Sigmoid colon (tissue), 7 donors: ENCODE measurements around the gene PGRMC2. TPM values are rescaled to one million over a fixed set of nuclear protein-coding genes. Genes with fewer than 3 reads are reported as not detected.
"Not testable (repeated sequence)": the region's sequence is repeated elsewhere in the genome, so short reads cannot be mapped to it uniquely, and the experiment has no call there.

Experiments used
- DNase-seq: peaks from one replicate; pipeline ENCODE4 v3.0.0-alpha.2; 2019
- H3K27ac ChIP-seq, 4 donors: fragments of 200-600 bp; sonication (generic); one replicate each; pipeline ENCODE4 v1.5.1; 2016 to 2019; ENCODE audit warnings: mild to moderate bottlenecking in 1 of 4
- H3K27me3 ChIP-seq, 3 donors: fragments of 200-600 bp; sonication (generic); one replicate each; pipeline ENCODE4 v1.5.1; 2019; ENCODE audit warnings: mild to moderate bottlenecking in 1 of 3
- H3K36me3 ChIP-seq, 4 donors: fragments of 200-600 bp; sonication (generic); one replicate each; pipeline ENCODE4 v1.5.1; 2016 to 2019
- H3K4me1 ChIP-seq, 4 donors: fragments of 200-600 bp; sonication (generic); one replicate each; pipeline ENCODE4 v1.5.1; 2017 to 2019
- H3K4me3 ChIP-seq, 4 donors: fragments of 200-600 bp; sonication (generic); one replicate each; pipeline ENCODE4 v1.5.1; 2017 to 2019; ENCODE audit warnings: mild to moderate bottlenecking in 2 of 4, moderate library complexity in 1 of 4
- H3K9me3 ChIP-seq, 4 donors: fragments of 200-600 bp in 3 of 4; sonication (generic) in 3 of 4; one replicate each; pipeline versions ENCODE4 v1.5.1 to v1.6.1; 2013 to 2019
- CTCF ChIP-seq, 4 experiments: fragments of 450-650 bp in 3 of 4; fragments of 200-600 bp in 1 of 4; IDR thresholded peaks; one replicate each; pipeline ENCODE4 v1.5.1; 2016 to 2019; ENCODE audit warnings: antibody characterized with exemption in 4 of 4, mild to moderate bottlenecking in 3 of 4, moderate library complexity in 2 of 4
- EP300 ChIP-seq, 4 donors: sonication (generic); formaldehyde crosslinking; IDR thresholded peaks; one replicate each; pipeline ENCODE4 v1.6.1; 2017; ENCODE audit warnings: antibody characterized with exemption in 4 of 4
- POLR2A ChIP-seq, 2 donors: fragments of 450-650 bp; IDR thresholded peaks; one replicate each; pipeline ENCODE4 v1.6.1; 2016; ENCODE audit warnings: antibody characterized with exemption in 2 of 2, mild to moderate bottlenecking in 2 of 2, moderate library complexity in 2 of 2
- POLR2AphosphoS5 ChIP-seq, 4 donors: sonication (generic); formaldehyde crosslinking; IDR thresholded peaks; one replicate each; pipeline ENCODE4 v1.6.1; 2017; ENCODE audit warnings: antibody characterized with exemption in 4 of 4
- WGBS, 2 donors: extraction: QIAGEN DNeasy Blood & Tissue Kit; methylation state at CpG; one replicate each; pipeline ENCODE4 v1.1.7; 2013; 5-methylcytosine and 5-hydroxymethylcytosine counted together
- intact Hi-C: fragments of 100-400 bp; cut with DNase I; formaldehyde crosslinking; loops from one replicate; pipeline ENCODE4 v1.15.1; 2023
- polyA plus RNA-seq, 3 donors: library from polyadenylated mRNA; stranded (reverse); fragments of 200-250 nt; gene quantifications; one replicate each; pipeline ENCODE4 v1.2.3, GENCODE V29; 2013
- total RNA-seq, 4 donors: library from RNA; depleted of rRNA; stranded (reverse); fragments of >200 nt; gene quantifications; one replicate each; pipeline ENCODE4 v1.1.0, GENCODE V29; 2016
- donor health status: healthy with polysubstance abuse.
- donor health status: Bipolar disorder and iron deficiency.
- donor health status: healthy.

The PGRMC2 gene
- total and polyA plus RNA-seq, 7 donors = 22.4 to 61.7 (median 38.8) TPM

- no peak for DNase-seq
- Histone ChIP-seq H3K36me3 (peaks cover 0 to 29% (median 9%) of the 10 kb centered on the region in 4 donors), H3K9me3 (peaks cover 0 to 5% (median 2%) of the 10 kb centered on the region in 4 donors), H3K27ac (no peak overlapping the region), H3K4me1 (no peaks in the 10 kb centered on the region), H3K4me3 (no peak overlapping the region), H3K27me3 (no peaks in the 10 kb centered on the region)
- WGBS, 2 donors = 93% methylated on average over 5 of the region's 5 CpGs
- intact Hi-C loops = no loop called here
- TF ChIP-seq CTCF (IDR thresholded peaks at IDR 0.05) = no peak
- no peak for TF ChIP-seq POLR2AphosphoS5 (IDR thresholded peaks at IDR 0.05)
- TF ChIP-seq POLR2A (IDR thresholded peaks at IDR 0.05) = no peak
- TF ChIP-seq EP300 (IDR thresholded peaks at IDR 0.05) = no peak
These were observed 18.6 kb downstream of the PGRMC2 start for GRCh38 chr4:128268970-128269369.

GRCh38 chr4:128267745-128268144 lies 19.9 kb downstream of the PGRMC2 start:
- H3K4me1 ChIP-seq = no peaks in the 10 kb centered on the region
- peaks cover 0 to 5% (median 2%) of the 10 kb centered on the region in 4 donors for H3K9me3 ChIP-seq
- H3K27ac ChIP-seq = no peak overlapping the region
- no peak for DNase-seq
- no peaks in the 10 kb centered on the region for H3K27me3 ChIP-seq
- H3K36me3 ChIP-seq = peaks cover 0 to 29% (median 8%) of the 10 kb centered on the region in 4 donors
- TF ChIP-seq EP300 (IDR thresholded peaks at IDR 0.05) = no peak
- TF ChIP-seq POLR2A (IDR thresholded peaks at IDR 0.05) = no peak
- TF ChIP-seq CTCF (IDR thresholded peaks at IDR 0.05) = no peak
- TF ChIP-seq POLR2AphosphoS5 (IDR thresholded peaks at IDR 0.05) = no peak
- no peak overlapping the region for H3K4me3 ChIP-seq
- WGBS, 2 donors = 59 to 67% methylated on average over 2 of the region's 2 CpGs
- intact Hi-C loops = no loop called here

GRCh38 chr4:128267171-128267570 lies 20.4 kb downstream of the PGRMC2 start:
- peaks cover 0 to 28% (median 8%) of the 10 kb centered on the region in 4 donors for H3K36me3 ChIP-seq
- H3K9me3 ChIP-seq, H3K4me3 ChIP-seq, H3K4me1 ChIP-seq, intact Hi-C loops, DNase-seq, H3K27me3 ChIP-seq, H3K27ac ChIP-seq: not testable (repeated sequence)
- WGBS, 2 donors = 17 to 64% methylated on average over 3 of the region's 3 CpGs

DNA sequence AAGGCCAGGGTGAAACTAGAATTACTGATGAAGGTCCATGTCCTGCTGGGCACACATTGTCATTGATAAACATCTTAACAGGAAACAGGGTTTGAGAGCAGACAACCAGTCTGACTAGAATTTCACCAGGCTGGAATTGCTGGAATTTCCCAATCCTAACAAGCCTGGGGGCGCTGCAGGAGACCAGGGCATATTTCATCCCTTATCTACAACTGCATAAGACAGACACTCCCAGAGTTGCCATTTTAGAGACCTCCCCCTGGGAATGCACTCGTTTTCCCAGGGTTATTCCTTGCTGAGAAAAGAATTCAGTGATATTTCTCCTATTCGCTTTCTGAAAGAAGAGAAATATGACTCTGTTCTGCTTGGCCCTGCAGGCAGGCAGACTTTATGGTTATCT lies 22.1 kb downstream of the PGRMC2 start:
- H3K4me1 ChIP-seq, H3K9me3 ChIP-seq: not testable (repeated sequence)
- 58 to 71% methylated on average over 3 of the region's 3 CpGs for WGBS, 2 donors

DNA sequence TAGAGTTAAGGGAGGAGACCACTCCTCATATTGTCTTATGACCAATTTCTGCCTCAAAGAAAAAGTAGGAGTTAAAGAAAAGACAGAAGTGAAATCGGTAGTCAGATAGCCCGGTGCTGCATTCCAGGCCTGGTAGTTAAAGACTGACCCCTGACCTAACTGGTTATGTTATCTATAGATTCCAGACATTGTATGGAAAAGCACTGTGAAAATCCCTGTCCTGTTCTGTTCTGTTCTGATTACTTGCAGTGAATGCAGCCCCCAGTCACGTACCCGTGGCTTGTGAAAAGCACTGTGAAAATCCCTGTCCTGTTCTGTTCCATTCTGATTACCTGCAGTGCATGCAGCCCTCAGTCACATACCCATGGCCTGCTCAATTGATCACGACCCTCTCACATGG lies 27.7 kb downstream of the PGRMC2 start:
- H3K9me3 ChIP-seq, H3K36me3 ChIP-seq, H3K27me3 ChIP-seq, H3K27ac ChIP-seq, DNase-seq, intact Hi-C loops, H3K4me3 ChIP-seq, H3K4me1 ChIP-seq: not testable (repeated sequence)
- 61 to 73% methylated on average over 5 of the region's 5 CpGs for WGBS, 2 donors

More for the DNA sequence above, 22.1 kb downstream of the PGRMC2 start:
- DNase-seq, intact Hi-C loops, H3K27me3 ChIP-seq, H3K4me3 ChIP-seq, H3K27ac ChIP-seq: not testable (repeated sequence)
- H3K36me3 ChIP-seq = peaks cover 0 to 12% (median 3%) of the 10 kb centered on the region in 4 donors

DNA sequence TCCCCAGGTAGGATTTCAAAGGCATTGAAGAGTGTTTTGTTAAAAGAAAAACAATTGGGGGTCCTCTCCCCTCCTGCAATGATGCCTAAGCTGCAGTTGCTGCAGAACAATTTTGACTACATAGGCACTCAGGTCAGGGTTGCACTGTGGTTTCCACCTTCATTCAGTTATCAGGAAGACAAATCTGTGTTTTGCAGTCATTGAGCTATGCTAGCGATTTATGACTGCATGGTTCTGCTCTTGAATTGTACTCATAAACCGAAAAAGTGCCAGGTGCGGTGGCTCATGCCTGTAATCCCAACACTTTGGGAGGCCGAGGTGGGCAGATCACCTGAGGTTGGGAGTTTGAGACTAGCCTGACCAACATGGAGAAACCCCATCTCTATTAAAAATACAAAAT lies 29.4 kb downstream of the PGRMC2 start:
- H3K4me1 ChIP-seq, intact Hi-C loops, H3K27ac ChIP-seq, H3K4me3 ChIP-seq, DNase-seq, H3K36me3 ChIP-seq, H3K9me3 ChIP-seq, H3K27me3 ChIP-seq: not testable (repeated sequence)
- 21 to 66% methylated on average over 4 of the region's 4 CpGs for WGBS, 2 donors

- Histone ChIP-seq H3K9me3 (no peaks in the 10 kb centered on the region), H3K4me1 (no peaks in the 10 kb centered on the region), H3K36me3 (no peaks in the 10 kb centered on the region), H3K27ac (no peak overlapping the region), H3K27me3 (no peaks in the 10 kb centered on the region), H3K4me3 (no peak overlapping the region)
- 9 to 56% methylated on average over 1 of the region's 1 CpG for WGBS, 2 donors
- intact Hi-C loops = no loop called here
- TF ChIP-seq POLR2A (IDR thresholded peaks at IDR 0.05) (no peak), POLR2AphosphoS5 (IDR thresholded peaks at IDR 0.05) (no peak), CTCF (IDR thresholded peaks at IDR 0.05) (no peak), EP300 (IDR thresholded peaks at IDR 0.05) (no peak)
- DNase-seq = no peak
These were observed 31.1 kb downstream of the PGRMC2 start for GRCh38 chr4:128256539-128256938.
